ENCODE results near the gene WNT9B. TPM values are rescaled to one million over a fixed set of nuclear protein-coding genes. Genes with fewer than 3 reads are reported as not detected.

The WNT9B gene
- total and polyA plus RNA-seq, 2 of the 13 experiments (the other 11 are each of a cell fraction or from before 2014, with no cell fraction given): not detected

DNA sequence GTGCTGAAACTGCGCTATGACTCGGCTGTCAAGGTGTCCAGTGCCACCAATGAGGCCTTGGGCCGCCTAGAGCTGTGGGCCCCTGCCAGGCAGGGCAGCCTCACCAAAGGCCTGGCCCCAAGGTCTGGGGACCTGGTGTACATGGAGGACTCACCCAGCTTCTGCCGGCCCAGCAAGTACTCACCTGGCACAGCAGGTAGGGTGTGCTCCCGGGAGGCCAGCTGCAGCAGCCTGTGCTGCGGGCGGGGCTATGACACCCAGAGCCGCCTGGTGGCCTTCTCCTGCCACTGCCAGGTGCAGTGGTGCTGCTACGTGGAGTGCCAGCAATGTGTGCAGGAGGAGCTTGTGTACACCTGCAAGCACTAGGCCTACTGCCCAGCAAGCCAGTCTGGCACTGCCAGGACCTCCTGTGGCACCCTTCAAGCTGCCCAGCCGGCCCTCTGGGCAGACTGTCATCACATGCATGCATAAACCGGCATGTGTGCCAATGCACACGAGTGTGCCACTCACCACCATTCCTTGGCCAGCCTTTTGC is 25.0 kb downstream of the WNT9B start (continued):
- no peak for TF ChIP-seq PPARG (CRISPR knock-in tag; conservative IDR thresholded peaks at IDR 0.05)
- TF ChIP-seq SOX13 (IDR thresholded peaks at IDR 0.05): no peak
- TF ChIP-seq SOX13 (CRISPR knock-in tag; conservative IDR thresholded peaks at IDR 0.05 in 1 of 2, IDR thresholded peaks at IDR 0.05 in 1 of 2): no peak
- TF ChIP-seq MTF2 (CRISPR knock-in tag; IDR thresholded peaks at IDR 0.05; ENCODE audit: borderline replicate concordance): 0 out of 2 replicates have a peak, but pooled peaks have one; percentile 60
- TF ChIP-seq GABPB1 (CRISPR knock-in tag; IDR thresholded peaks at IDR 0.05): peak; percentile 50
- TF ChIP-seq, protein P1, sequence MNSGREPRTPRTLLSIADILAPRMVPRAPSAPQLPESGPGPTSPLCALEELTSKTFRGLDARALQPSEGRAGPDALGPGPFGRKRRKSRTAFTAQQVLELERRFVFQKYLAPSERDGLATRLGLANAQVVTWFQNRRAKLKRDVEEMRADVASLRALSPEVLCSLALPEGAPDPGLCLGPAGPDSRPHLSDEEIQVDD (CRISPR knock-in tag; IDR thresholded peaks at IDR 0.05; ENCODE audit: borderline replicate concordance): no peak
- TF ChIP-seq SP1 (IDR thresholded peaks at IDR 0.05): no peak
- TF ChIP-seq SP1 (CRISPR knock-in tag; IDR thresholded peaks at IDR 0.05): peak; percentile 49
- TF ChIP-seq, protein P2, sequence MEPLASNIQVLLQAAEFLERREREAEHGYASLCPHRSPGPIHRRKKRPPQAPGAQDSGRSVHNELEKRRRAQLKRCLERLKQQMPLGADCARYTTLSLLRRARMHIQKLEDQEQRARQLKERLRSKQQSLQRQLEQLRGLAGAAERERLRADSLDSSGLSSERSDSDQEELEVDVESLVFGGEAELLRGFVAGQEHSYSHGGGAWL (CRISPR knock-in tag; IDR thresholded peaks at IDR 0.05): 0 out of 2 replicates have a peak, but pooled peaks have one; percentile 25
- TF ChIP-seq ZSCAN25 (CRISPR knock-in tag; IDR thresholded peaks at IDR 0.05): 0 out of 2 replicates have a peak, but pooled peaks have one; percentile 40
- TF ChIP-seq ZNF556 (CRISPR knock-in tag; IDR thresholded peaks at IDR 0.05; ENCODE audit: borderline replicate concordance): no peak
- no peak for TF ChIP-seq ZKSCAN8 (CRISPR knock-in tag; IDR thresholded peaks at IDR 0.05; ENCODE audit: borderline replicate concordance)
- TF ChIP-seq, protein P3, sequence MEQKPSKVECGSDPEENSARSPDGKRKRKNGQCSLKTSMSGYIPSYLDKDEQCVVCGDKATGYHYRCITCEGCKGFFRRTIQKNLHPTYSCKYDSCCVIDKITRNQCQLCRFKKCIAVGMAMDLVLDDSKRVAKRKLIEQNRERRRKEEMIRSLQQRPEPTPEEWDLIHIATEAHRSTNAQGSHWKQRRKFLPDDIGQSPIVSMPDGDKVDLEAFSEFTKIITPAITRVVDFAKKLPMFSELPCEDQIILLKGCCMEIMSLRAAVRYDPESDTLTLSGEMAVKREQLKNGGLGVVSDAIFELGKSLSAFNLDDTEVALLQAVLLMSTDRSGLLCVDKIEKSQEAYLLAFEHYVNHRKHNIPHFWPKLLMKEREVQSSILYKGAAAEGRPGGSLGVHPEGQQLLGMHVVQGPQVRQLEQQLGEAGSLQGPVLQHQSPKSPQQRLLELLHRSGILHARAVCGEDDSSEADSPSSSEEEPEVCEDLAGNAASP (CRISPR knock-in tag; IDR thresholded peaks at IDR 0.05; ENCODE audit: borderline replicate concordance): 0 out of 2 replicates have a peak, but pooled peaks have one; percentile 41
- TF ChIP-seq ZNF317 (CRISPR knock-in tag; IDR thresholded peaks at IDR 0.05): no peak
- TF ChIP-seq, protein P4, sequence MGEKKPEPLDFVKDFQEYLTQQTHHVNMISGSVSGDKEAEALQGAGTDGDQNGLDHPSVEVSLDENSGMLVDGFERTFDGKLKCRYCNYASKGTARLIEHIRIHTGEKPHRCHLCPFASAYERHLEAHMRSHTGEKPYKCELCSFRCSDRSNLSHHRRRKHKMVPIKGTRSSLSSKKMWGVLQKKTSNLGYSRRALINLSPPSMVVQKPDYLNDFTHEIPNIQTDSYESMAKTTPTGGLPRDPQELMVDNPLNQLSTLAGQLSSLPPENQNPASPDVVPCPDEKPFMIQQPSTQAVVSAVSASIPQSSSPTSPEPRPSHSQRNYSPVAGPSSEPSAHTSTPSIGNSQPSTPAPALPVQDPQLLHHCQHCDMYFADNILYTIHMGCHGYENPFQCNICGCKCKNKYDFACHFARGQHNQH (CRISPR knock-in tag; IDR thresholded peaks at IDR 0.05): peak; percentile 55; the same call in 1 of the 2 replicates
- TF ChIP-seq, protein P5, sequence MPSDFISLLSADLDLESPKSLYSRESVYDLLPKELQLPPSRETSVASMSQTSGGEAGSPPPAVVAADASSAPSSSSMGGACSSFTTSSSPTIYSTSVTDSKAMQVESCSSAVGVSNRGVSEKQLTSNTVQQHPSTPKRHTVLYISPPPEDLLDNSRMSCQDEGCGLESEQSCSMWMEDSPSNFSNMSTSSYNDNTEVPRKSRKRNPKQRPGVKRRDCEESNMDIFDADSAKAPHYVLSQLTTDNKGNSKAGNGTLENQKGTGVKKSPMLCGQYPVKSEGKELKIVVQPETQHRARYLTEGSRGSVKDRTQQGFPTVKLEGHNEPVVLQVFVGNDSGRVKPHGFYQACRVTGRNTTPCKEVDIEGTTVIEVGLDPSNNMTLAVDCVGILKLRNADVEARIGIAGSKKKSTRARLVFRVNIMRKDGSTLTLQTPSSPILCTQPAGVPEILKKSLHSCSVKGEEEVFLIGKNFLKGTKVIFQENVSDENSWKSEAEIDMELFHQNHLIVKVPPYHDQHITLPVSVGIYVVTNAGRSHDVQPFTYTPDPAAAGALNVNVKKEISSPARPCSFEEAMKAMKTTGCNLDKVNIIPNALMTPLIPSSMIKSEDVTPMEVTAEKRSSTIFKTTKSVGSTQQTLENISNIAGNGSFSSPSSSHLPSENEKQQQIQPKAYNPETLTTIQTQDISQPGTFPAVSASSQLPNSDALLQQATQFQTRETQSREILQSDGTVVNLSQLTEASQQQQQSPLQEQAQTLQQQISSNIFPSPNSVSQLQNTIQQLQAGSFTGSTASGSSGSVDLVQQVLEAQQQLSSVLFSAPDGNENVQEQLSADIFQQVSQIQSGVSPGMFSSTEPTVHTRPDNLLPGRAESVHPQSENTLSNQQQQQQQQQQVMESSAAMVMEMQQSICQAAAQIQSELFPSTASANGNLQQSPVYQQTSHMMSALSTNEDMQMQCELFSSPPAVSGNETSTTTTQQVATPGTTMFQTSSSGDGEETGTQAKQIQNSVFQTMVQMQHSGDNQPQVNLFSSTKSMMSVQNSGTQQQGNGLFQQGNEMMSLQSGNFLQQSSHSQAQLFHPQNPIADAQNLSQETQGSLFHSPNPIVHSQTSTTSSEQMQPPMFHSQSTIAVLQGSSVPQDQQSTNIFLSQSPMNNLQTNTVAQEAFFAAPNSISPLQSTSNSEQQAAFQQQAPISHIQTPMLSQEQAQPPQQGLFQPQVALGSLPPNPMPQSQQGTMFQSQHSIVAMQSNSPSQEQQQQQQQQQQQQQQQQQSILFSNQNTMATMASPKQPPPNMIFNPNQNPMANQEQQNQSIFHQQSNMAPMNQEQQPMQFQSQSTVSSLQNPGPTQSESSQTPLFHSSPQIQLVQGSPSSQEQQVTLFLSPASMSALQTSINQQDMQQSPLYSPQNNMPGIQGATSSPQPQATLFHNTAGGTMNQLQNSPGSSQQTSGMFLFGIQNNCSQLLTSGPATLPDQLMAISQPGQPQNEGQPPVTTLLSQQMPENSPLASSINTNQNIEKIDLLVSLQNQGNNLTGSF (CRISPR knock-in tag; IDR thresholded peaks at IDR 0.05): 0 out of 2 replicates have a peak, but pooled peaks have one; percentile 10
- no peak for TF ChIP-seq TOE1 (CRISPR knock-in tag; IDR thresholded peaks at IDR 0.05)
- peak; percentile 68 for TF ChIP-seq NRL (CRISPR knock-in tag; IDR thresholded peaks at IDR 0.05; ENCODE audit: borderline replicate concordance)
